ENCODE measurements around the gene BSCL2.
A peak's percentile ranks its signal among the peaks of the same experiment; 100 is the strongest.
"Not testable (repeated sequence)": the region's sequence is repeated elsewhere in the genome, so short reads cannot be mapped to it uniquely, and the experiment has no call there.

The BSCL2 gene

GRCh38 chr11:62716816-62717215 lies 9.6 kb upstream of the BSCL2 start:
- no peak for DNase-seq

DNA sequence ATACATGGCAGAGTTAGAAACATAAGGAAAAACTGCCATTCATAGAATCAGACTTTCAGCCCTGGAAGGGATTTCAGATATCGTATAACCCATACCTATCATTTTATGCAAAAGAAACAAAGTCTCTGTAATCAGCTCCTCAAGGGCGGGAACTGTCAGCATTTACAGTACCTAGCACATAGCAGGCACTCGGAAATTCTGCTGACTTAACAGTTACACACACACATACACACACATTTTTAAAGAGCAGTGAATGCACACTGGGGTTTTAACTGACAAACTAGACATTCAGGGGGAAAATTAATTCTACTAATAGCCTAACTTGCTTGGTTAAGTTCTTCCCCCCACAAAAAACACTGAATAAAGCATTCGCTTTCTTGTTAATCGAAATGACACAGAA lies 9.0 kb upstream of the BSCL2 start:
- DNase-seq: no peak

DNA sequence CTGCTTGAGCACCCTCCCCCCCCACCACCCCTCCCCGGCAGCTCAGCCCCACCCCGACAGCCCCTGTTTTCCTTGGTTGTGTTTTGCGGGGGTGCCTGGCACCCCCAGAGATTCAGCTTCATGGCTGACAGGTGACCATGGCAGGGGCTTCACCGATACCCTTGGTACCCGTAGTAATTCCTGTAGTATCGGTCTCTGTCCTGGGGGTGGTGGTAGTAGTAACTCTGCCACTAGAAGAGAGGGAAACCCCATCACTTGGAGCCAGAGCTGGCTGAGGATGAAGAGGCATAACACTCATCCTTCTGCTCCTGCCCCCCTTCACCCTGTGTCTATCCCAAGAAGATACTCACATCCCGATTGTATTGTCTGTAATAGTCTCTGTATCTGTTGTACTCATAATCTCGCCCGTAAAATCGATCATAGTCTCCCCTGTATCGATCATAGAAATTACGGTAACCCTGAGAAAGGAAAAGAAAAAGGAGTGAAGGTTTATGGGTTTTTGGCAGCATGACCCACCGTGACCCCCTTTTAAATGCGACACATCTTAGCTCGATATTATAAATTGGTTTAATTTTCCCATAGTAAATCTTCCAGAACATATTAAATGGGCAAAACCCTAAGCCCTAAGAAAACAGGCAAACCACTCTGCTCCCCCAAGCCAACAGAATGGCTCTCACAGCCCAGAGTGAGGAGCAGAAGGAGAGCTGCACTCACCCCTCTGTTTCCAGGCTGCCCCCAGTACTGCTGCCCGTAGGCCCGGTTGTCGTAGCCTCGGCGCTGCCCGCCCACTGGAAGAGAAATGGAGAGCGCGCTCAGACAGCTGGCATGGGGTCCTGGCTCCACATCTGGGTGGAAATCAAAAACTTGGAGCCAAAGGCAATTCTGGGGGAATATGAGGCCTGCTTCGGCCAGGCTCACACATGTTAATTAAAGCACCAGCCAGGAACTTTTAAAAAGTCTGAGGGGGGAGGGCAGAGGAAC lies 8.2 kb upstream of the BSCL2 start:
- no peak for DNase-seq

DNA sequence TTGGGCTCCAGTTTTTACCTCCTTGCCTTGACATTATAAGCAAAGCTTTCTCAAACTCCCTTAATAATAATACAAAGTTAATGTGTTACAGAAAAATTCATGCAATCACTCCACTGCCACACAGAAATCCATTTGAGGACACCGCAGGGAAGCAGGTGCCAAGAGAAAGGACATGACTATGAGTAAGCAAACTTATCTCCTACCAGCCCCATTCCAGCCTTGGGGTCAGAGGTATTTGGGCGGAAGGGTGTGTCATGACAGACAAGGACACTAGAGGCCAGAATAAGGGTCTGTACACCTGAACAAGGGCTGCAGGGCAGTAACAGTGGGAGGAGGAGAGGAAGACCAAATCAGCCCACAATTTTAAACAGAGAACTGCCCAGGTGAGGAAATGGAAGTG lies 6.1 kb upstream of the BSCL2 start:
- no peak for DNase-seq

- DNase-seq: no peak
Observed at GRCh38 chr11:62712861-62713260, 5.6 kb upstream of the BSCL2 start.

GRCh38 chr11:62712276-62712812 lies 5.1 kb upstream of the BSCL2 start:
- no peak for DNase-seq

GRCh38 chr11:62710001-62710345 lies 2.7 kb upstream of the BSCL2 start:
- DNase-seq: no peak

- peak; percentile 98 for DNase-seq
Observed at GRCh38 chr11:62709247-62710000, 2.2 kb upstream of the BSCL2 start.

DNA sequence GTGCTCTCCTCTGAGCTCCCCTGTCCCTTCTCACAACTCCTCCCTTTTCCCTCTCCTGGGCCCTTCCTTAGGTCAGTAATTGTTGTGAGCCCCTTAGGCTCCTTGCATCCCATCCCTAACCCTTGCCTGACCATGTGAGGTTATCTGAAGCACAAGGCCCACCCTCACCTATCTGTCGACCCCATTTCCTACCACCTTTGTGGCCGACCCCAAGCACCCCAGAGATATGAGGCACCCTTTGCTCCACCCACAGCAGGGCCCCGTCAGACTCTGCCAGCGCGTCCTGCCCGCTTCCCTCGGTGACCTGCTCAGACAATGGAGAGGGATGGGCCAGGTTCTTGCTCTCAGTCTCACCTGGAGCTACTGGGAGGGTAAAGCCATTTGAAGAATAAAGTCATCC lies 1.6 kb upstream of the BSCL2 start:
- DNase-seq: no peak

- no peak for DNase-seq
Observed at GRCh38 chr11:62708392-62708791, 1.2 kb upstream of the BSCL2 start.

DNA sequence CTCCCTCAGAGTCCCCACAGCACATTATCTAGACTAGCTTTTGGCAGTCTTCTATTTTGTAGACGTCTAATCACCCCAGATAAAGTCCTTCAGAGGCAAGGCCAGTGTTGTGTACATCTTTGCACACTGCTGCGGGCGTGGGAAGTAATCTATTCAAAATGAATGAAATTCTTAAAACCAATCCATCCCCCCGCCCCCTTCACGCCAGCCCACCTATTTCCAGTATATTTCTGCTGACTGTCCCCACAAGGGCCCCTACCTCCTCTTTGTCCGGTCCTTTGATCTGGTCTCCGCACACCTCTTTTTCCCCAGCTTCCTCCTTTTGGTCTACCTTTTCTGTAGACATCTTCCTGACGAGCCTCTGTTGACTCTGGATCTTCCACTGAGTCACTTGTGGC lies 375 bp downstream of the BSCL2 start:
- no peak for DNase-seq

DNA sequence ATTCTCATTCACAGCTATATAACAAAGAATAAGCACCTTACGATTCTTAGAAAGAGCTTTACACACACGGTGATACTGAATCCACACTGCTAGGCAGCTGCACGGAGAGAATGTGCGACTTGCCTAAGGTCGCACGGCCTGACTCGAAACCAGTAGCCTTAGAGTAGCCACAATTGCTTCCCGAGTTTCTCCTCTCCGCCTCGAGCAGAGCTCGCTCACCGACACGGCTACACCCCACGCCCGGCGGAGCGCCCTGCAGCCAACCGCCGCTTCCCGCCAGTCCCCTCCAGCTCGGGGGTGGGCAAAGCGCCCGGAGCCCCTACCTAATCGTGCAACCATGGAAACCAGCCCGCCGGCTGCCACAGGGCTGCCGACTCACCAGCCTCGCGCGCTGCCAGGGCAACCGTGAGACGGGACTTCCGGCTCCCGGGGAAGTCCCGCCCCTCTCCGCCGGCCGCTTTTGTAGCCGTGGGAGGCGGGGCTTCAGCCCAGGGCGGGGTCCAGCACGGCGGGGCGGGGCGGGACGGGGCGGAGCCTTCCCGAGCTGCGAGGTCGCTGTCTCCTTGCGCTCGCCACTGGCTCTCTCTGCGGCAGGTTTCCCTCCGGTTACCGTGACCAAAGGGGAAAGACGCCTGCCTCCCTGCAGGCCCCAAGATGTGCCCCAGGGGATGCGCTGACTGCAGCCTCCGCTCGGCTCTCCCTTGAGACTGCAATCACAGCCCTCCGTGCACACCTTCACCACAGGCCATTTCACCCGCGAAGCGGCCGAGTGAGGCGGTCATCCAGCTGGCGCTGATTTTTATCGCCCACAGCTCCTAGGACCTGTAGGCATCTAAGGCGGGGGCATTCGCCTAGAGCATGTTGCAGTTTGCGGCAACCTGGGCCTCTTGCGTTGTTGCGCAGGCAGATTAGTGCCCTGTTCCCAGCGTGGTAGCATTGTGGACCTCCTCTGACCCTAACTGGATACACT lies 1.1 kb downstream of the BSCL2 start:
- peak; percentile 95 for DNase-seq

DNA sequence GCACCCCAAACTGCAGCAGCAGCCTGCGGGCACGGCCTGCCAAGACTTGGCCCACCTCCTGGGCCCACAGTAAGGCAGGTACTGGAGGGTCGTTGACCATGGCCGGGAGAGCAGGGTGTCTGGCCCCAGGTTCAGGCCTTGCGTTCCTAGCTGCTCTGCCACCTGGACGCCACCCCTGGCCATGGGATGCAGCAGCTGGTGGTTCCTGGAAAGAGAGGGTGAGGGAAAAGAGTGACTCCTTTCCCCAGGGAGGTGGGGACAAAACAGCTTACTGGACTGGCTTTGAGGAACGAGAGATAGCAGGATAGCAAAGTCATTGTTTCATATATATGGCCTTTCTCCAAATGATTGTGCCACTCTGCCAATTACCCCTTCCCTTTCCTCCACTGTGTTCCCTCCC lies 1.8 kb downstream of the BSCL2 start:
- no peak for DNase-seq

DNA sequence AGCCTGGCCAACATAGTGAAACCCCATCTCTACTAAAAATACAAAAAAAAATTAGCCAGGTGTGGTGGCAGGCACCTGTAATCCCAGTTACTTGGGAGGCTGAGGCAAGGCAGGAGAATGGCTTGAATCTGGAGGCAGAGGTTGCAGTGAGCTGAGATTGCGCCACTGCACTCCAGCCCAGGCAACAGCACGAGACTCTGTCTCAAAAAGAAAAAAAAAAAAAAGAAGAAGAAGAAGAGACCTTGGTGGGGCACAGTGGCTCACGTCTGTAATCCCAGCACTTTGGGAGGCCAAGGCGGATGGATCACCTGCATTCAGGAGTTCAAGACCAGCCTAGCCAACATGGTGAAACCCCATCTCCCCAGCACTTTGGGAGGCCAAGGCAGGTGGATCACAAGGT lies 3.3 kb downstream of the BSCL2 start:
- not testable (repeated sequence) for DNase-seq

GRCh38 chr11:62702246-62702645 lies 5.0 kb downstream of the BSCL2 start:
- peak; percentile 63 for DNase-seq

GRCh38 chr11:62694455-62695167 lies 12.6 kb downstream of the BSCL2 start:
- peak; percentile 77 for DNase-seq

DNA sequence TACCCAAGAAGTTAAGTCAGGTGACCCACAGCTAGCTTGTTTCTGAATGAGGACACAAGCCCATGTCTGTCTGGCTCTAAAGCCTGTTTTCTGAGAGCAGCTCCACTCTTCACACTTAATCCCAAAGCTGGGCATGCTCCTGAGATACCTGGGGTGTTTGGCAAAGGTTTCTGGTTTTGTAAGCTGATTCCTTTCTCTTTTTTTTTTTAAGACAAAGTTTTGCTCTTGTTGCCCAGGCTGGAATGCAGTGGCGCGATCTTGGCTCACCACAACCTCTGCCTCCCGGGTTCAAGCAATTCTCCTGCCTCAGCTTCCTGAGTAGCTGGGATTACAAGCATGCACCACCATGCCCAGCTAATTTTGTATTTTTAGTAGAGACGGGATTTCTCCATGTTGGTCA lies 13.6 kb downstream of the BSCL2 start:
- not testable (repeated sequence) for DNase-seq

DNA sequence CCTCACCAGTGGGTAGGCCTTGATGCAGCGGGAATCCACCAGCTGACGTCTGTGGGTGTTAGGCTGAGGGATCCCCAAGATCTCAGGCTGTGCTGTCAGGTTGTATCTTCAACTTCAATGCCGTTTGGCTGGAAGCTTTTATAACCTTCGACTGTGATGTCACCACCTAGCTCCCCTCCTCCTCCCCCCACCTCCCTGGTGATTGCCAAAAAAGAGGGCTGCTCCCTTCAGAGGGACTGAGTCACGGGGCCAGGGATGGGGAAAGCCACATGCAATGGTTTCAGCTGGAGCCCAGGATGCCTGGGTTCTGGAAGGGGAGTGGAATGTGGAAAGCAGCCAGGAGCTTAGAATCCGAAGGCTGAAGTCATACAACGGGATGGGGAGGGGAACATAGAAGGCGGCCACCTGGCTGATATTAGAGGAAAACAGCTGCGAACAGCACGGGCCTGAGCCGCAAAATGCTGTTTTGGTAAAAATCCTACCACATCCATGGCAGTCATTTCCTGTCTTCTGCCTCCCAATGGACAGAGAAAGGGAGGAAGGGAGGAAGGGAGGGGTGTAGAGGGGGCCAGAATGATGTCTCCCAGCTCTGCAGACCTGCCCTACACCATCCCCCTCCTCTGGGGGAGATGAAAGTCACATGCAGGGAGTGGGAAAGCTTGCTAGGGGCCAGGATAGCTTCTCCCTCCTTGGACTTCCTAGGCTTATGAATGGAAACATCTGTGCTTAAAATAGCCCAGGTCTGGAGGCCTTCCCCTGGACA lies 17.6 kb downstream of the BSCL2 start, which contains the start of gene LRRN4CL:
LRRN4CL (minus strand) TSS at position 110 of the 763 bp plus-strand sequence. CDS start 1,022 bp downstream, outside the sequence.
- no peak for DNase-seq

GRCh38 chr11:62688491-62688890 lies 18.7 kb downstream of the BSCL2 start:
- DNase-seq: no peak

DNA sequence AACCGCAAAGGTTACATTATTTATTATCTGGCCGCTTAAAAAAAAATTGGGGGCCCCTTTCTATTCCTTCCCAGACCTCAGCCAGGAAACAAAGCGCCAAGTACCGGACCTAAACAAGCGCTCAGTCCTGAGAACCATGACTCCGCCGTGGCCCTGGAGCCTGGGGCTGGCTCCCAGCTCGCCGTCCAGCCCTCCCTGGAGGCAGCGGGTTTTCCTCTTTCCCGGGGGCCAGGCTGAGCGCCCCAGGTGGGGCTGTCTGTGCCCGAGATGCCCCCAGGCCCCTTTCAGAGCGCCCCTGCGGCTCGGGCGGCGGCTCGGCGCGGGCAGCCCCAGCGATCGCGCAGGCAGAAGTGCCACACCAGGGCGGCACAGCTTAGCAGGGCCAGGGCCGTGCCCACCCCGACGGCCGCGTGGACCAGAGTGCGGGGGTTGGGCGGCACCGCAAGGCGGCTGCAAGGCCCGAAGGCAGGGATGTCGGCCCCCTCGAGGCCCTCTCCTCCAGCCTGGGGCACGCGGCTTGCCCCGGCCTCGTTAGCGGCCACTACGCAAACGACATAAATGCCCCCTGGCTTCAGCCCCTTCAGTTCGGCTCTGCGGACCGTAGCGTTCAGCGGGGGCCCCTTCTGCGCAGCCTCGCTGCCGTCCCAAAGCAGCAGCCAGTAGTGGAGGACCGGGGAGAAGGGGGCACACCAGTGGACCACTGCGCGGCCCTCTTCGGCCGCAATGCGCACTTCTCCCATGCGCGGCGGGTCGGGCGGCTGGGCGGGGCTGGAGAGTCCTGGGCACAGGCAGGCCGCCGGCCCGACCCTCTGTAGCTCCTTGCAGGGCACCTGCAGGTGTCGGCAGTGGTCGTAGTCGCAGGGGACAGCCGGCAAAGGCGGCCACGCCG lies 19.5 kb downstream of the BSCL2 start:
- DNase-seq: no peak

All from activated CD4-positive, alpha-beta T cell treated with anti-CD3 and anti-CD28 coated beads, Interleukin-2, amount 50 U/mL, for 16 hours (primary cell).